GM19240 (cell line): Measurements from ENCODE around the gene GLG1.
"Not testable (repeated sequence)": the region's sequence is repeated elsewhere in the genome, so short reads cannot be mapped to it uniquely, and the experiment has no call there.

Source experiments
- DNase-seq: peaks from one replicate; pipeline ENCODE4 v3.0.0; 2011; ENCODE audit warnings: low spot score; ENCODE audit not compliant: insufficient read length

Gene GLG1

DNA sequence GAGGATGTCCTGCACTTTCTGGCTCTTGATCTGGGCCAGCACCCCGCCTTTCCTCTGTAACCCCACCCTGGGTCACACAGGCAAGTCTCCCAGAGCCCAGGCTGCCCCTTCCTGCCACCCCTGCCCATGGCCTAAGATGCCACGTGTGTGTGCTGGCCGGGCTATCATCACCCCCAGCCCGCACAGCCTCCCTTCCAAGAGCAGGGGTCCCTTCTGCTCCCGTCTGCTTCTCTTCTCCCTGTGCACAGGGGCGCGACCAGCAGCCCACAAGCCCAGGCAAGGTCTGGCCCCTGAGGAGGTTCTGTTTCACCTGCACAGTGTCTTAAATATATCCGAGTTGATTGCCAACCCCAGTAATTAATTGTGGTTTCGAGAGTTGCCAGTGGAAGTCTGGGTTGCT, 195.9 kb downstream of the GLG1 start:
- not testable (repeated sequence) for DNase-seq

GRCh38 chr16:74410057-74410957, 196.6 kb downstream of the GLG1 start:
- DNase-seq = not testable (repeated sequence)

DNA sequence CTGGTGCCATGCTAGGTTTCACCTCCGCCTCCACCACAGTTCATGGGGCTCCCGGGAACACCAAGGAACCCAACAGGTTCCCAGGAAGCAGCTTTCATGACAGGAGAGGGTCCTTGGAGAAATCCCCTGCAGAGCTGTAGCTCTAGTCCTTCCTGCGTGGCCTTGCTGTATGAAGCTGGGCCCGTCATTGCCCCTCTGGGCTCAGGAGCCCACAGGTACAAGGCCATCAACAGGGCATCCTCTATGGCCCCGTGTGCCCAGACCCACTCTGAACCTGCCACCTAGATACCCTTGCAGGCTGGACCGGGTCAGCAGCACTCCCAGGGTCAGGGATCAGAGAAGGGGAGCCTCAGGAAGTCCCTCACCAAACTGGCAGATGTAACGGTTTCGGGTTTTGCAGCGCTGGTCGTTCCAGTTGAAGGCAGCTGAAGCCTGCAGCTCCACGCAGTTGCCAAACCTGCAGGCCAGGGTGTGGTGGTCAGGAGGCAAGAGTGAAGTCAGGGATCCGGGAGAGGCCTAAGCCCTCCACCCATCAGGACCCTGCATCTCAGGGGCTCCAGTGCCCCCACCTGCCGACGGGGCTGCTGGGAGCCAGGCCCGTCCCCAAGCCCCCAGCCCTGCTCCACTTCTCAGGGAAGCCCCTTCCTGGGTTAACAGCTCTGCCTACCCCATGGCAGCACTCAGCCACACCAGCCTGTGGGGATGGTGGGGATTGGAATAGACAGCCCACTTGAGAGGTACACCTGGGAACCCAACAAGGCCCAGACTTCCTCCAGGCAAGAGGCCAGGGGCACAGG, 197.5 kb downstream of the GLG1 start:
- not testable (repeated sequence) for DNase-seq

GRCh38 chr16:74407362-74407705, 199.6 kb downstream of the GLG1 start:
- not testable (repeated sequence) for DNase-seq

DNA sequence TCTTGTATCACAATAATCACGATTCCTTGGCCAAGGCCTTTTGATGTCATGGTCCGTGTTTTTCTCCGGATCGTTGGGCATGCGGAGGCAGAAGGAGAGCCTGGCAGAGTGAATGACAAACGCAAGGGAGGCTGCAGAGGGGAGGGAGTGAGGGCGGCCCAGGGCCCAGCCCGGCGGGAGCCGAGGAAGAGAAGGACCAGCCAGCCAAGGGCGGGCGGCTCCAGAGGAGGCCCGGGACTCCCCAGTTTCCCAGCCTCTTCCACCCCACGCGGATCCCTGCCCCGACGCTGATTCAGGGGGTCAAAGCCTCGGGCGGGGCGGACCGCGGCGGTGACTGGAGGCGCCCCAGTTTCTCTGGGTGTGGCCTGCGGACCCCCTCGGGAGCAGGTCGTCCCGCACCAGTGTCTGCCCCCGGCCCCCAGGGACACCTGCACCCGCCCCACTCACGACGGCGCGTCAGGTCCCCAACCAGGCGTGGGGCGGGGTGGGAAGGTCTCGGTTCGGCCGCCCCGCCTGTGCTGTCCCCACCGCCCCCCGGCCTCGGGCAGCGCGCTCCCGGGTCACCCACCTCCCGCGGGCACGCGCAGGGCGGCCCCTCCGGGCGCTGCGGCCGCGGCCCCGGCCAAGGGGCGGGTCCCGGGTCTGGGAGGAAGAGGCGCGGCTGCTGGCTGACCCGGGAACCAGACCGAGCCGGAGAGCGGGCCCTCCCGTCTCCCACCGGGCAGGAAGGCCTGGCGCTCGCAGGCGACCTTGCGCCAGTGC, 200.1 kb downstream of the GLG1 start:
- DNase-seq = not testable (repeated sequence)

DNA sequence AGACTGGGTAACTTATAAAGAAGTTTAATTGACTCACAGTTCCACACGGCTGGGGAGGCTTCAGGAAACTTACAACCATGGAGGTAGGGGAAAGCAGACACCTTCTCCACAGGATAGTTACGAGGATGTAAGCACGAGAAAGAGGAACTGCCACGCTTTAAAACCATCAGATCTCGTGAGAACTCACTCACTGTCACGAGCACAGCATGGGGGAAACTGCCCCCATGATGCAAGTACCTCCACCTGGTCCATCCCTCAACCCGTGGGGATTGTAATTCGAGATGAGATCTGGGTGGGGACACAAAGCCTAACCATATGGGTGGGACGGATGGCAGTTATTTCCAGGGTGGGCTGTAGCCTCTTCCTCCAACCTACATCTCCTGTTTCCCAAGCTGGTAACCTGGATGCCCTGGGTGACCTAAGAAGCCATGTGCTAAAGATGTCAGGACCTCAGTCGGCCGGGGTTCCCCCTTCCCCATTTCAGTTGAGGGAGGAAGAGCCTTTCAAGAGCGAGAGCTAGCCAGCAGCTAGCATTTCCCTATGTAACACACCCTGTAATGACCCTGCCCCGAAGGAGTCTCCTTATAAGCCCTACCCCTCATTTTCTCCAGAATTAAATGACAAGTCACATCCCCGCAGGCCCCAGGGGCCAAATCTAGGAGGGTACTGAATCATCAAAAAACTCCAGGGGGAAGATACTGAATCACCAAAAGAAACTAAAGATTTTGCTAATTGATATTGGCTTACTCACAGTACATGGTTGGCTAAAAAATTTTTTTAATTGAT, 202.6 kb downstream of the GLG1 start:
- DNase-seq = not testable (repeated sequence)

- not testable (repeated sequence) for DNase-seq
Observed at GRCh38 chr16:74400238-74400637, 206.7 kb downstream of the GLG1 start.

GRCh38 chr16:74398212-74398895, 208.6 kb downstream of the GLG1 start:
- DNase-seq = not testable (repeated sequence)
